Measurements from ENCODE around the gene CTDSPL.

DNA sequence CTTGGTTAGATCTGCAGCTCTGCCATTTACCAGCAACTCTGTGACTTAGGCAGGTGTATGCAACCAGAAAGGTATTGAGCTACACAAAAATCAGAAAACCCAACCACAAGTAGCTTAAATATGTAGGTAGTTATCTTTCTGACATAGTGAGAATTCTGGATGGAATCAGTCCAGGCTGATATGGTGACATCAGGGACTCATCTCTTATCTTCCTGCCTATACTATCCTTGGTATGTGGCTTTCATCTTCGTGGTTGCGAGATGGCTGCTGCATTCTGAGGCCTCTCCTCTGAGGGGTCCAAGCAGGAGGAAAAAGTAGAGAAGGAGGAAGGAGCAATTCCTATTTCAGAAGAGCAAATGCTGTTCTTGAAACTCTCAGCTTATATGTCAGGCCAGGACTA is 40.0 kb downstream of the CTDSPL start:
- TF ChIP-seq CTCF (IDR thresholded peaks at IDR 0.05), result no peak
- TF ChIP-seq POLR2A (IDR thresholded peaks at IDR 0.05), result no peak
